Activated CD4-positive, alpha-beta memory T cell treated with anti-CD3 and anti-CD28 coated beads for 36 hours (primary cell): ENCODE results near the gene XRCC2. TPM values are rescaled to one million over a fixed set of nuclear protein-coding genes. Genes with fewer than 3 reads are reported as not detected.
"Not testable (repeated sequence)": the region's sequence is repeated elsewhere in the genome, so short reads cannot be mapped to it uniquely, and the experiment has no call there.

ENCODE experiments used
- CTCF ChIA-PET: fragments of 350-600 bp; sonication (Branson Sonifier 250); formaldehyde crosslinking; loops from one replicate; lab custom pipeline; 2021; ENCODE audit warnings: antibody characterized with exemption, inconsistent platforms; lab: Charles Lee
- POLR2A ChIA-PET: fragments of 350-600 bp; sonication (Branson Sonifier 250); formaldehyde crosslinking; loops from one replicate; lab custom pipeline; 2021; ENCODE audit warnings: antibody characterized with exemption; lab: Charles Lee
- DNase-seq: peaks from one replicate; pipeline ENCODE4 v3.0.0-alpha.2; 2020
- H3K27ac Mint-ChIP-seq: one replicate; pipeline ENCODE4 v1.8.0; 2021; ENCODE audit warnings: mixed read lengths
- H3K27me3 Mint-ChIP-seq: one replicate; pipeline ENCODE4 v1.8.0; 2021; ENCODE audit warnings: mixed read lengths
- H3K36me3 Mint-ChIP-seq: one replicate; pipeline ENCODE4 v1.8.0; 2021; ENCODE audit warnings: mixed read lengths
- H3K4me1 Mint-ChIP-seq: one replicate; pipeline ENCODE4 v1.8.0; 2021; ENCODE audit warnings: low read depth, mixed read lengths
- H3K4me3 Mint-ChIP-seq: one replicate; pipeline ENCODE4 v1.8.0; 2021; ENCODE audit warnings: mild to moderate bottlenecking, mixed read lengths
- H3K9me3 Mint-ChIP-seq: one replicate; pipeline ENCODE4 v1.8.0; 2021; ENCODE audit warnings: mixed read lengths
- intact Hi-C: fragments of 100-400 bp; cut with micrococcal nuclease; formaldehyde crosslinking; loops from one replicate; pipeline ENCODE4 v1.15.1; 2023
- total RNA-seq, 2 experiments: library from RNA; stranded (reverse); gene quantifications; one replicate each; pipeline ENCODE4 v1.2.3, GENCODE V29; 2021

XRCC2 gene
- 10 to 100 TPM; 13.6 to 15.0 TPM for total RNA-seq

DNA sequence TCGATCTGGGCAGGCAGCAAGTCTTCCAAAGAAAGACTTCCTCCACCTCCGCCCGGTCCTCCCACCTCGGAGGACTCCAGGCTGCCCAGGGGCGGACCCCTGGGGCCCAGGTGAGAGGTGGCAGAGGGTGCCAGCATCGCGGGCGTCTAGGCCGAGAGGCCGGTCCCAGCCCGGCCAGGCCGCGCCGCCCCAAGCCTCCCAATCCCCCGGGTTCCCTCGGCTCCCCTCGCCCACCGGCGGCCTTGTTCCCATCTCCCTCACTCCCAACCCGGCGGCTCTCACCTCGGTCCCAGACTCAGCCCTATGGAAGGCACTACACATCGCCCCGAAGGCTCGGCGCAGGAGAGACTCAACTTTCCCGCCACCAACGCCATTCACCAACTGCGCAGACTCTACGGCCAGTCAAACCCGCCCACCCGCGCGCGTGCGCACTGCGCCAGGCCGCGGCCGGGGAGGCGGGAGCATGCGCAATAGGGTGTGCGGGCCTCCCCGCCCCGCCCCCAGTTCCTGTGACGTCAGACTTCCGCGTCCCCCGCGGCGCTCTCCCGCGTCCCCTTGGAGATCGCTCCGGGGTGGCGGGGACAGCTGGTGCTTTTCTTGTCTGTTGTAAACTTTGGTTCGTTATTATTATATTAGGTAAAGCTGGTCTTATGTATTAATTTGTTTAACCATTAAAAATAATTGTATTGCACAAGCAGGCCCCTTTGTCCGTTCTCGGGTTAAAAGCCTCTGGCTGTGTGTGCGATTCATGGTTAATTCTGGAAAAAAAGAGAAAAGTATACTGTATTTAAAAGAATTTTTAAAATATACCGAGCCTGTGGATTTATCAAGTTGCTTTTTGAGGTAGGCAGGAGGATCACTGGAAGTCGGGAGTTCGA, at the start of gene XRCC2:
Gene XRCC2, minus strand, starts transcription at position 383 of the 878 bp plus-strand sequence. Its CDS starts 62 bp downstream, at position 321.
- intact Hi-C loops = loop anchor here (1.0 to 2.0 kb wide), 3 partner anchors 85 to 239 kb away; partner anchors contain the start of gene KMT2C
- Mint-ChIP-seq H3K27me3 (no peaks in the 10 kb centered on the region), H3K9me3 (no peaks in the 10 kb centered on the region), H3K4me3 (peak within 1 kb of the TSS; percentile 90), H3K27ac (peak within 1 kb of the TSS; percentile 84), H3K4me1 (peaks cover 11% of the 10 kb centered on the region), H3K36me3 (peaks cover 8% of the 10 kb centered on the region)
- CTCF ChIA-PET = interaction anchor here (0.7 to 1.0 kb wide), 2 partner anchors 86 to 326 kb away, joined by 3 read pairs; no protein-coding TSS in a partner anchor
- POLR2A ChIA-PET = interaction anchor here (1.2 kb wide), 1 partner anchor 213 kb away, joined by 4 read pairs; no protein-coding TSS in a partner anchor
- DNase-seq = peak; percentile 95

DNA sequence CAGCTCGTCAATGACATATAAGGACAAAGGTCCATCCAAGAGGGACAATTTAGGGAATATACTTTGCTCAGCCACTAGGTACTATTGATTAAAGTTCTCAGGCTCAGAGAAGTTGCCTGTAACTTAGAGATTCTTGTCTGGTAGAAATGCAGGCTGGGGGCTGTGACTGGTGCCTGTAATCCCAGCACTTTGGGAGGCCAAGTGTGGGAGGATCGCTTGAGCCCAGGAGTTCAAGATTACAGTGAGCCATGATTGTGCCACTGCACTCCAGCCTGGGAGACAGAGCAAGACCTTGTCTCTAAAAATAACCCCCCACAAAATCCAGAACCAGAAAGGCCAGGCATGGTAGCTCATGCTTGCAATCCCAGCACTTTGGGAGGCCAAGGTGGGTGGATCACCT, 47.4 kb upstream of the XRCC2 start:
- no peak for DNase-seq
- ChIA-PET CTCF (no interaction called here), POLR2A (no interaction called here)
- Mint-ChIP-seq H3K9me3 (no peaks in the 10 kb centered on the region), H3K27me3 (no peaks in the 10 kb centered on the region), H3K27ac (no peak overlapping the region), H3K4me1 (no peaks in the 10 kb centered on the region), H3K36me3 (no peaks in the 10 kb centered on the region), H3K4me3 (no peak overlapping the region)
- intact Hi-C loops = no loop called here

DNA sequence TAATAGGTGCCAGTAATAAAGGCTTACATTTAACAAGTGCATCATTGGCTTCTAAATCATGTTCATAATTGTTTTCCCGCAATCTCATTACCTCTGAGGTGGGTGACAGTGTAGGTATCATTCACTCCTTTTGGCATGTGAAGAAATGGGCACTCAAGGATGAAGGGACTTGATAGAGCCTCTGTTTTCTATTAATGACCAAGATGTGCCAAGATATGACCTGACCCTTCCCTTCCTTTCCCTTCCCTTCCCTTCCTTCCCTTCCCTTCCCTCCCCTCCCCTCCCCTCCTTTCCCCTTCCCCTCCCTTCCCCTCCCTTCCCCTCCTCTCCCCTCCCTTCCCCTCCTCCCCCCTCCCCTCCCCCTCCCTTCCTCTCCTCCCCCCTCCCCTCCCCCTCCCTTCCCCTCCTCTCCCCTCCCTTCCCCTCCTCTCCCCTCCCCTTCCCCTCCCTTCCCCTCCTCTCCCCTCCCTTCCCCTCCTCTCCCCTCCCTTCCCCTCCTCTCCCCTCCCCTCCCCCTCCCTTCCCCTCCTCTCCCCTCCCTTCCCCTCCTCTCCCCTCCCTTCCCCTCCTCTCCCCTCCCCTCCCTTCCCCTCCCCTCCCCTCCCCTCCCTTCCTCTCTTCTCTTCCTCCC, 36.6 kb upstream of the XRCC2 start:
- POLR2A ChIA-PET, H3K4me1 Mint-ChIP-seq, H3K36me3 Mint-ChIP-seq, DNase-seq, intact Hi-C loops, H3K4me3 Mint-ChIP-seq, H3K9me3 Mint-ChIP-seq, H3K27me3 Mint-ChIP-seq, CTCF ChIA-PET, H3K27ac Mint-ChIP-seq: not testable (repeated sequence)

DNA sequence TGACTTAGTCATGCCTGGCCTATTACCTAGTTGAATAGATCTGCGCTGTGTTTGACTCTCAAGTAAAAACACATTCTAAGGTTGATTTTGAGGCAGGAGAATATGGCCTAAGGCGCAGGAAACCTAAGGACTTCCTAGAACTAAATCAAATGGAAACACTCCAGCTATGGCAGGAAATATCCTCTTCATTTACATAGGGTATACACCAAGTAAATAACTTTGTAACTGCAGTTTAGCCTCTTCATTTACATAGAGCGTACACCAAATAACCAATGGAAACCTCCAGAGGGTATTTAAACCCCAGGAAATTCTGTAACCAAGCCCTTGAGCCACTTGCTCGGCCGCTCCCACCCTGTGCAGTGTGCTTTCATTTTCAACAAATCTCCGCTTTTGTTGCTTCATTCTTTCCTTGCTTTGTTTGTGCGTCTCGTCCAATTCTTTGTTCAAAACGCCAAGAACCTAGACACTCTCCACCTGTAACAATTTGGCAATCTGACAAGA, 35.6 kb upstream of the XRCC2 start:
- CTCF ChIA-PET = no interaction called here
- Mint-ChIP-seq H3K4me1 (no peaks in the 10 kb centered on the region), H3K9me3 (no peaks in the 10 kb centered on the region), H3K27me3 (no peaks in the 10 kb centered on the region), H3K4me3 (no peak overlapping the region), H3K27ac (no peak overlapping the region), H3K36me3 (no peaks in the 10 kb centered on the region)
- no peak for DNase-seq
- POLR2A ChIA-PET = no interaction called here
- intact Hi-C loops = no loop called here

DNA sequence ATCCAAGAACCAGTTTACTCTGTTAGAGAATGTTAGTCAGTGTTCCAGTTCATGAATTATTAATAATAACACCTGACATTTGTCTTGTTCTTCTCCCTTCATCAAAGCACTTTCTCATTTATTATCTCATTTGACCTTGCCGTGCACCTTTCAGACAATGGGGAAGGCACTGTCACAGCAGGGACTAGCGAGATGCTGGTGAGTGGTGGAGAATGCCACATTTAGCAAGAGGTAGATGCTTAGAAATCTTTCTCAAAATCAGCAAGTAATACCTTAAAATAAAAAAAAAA, 34.2 kb upstream of the XRCC2 start:
- Mint-ChIP-seq H3K4me1 (no peaks in the 10 kb centered on the region), H3K36me3 (no peaks in the 10 kb centered on the region), H3K27ac (no peak overlapping the region), H3K4me3 (no peak overlapping the region), H3K9me3 (peaks cover 6% of the 10 kb centered on the region), H3K27me3 (no peaks in the 10 kb centered on the region)
- DNase-seq = no peak
- ChIA-PET CTCF (interaction anchor here (0.6 kb wide), 1 partner anchor 300 kb away, joined by 3 read pairs; no protein-coding TSS in a partner anchor), POLR2A (no interaction called here)
- intact Hi-C loops = no loop called here

DNA sequence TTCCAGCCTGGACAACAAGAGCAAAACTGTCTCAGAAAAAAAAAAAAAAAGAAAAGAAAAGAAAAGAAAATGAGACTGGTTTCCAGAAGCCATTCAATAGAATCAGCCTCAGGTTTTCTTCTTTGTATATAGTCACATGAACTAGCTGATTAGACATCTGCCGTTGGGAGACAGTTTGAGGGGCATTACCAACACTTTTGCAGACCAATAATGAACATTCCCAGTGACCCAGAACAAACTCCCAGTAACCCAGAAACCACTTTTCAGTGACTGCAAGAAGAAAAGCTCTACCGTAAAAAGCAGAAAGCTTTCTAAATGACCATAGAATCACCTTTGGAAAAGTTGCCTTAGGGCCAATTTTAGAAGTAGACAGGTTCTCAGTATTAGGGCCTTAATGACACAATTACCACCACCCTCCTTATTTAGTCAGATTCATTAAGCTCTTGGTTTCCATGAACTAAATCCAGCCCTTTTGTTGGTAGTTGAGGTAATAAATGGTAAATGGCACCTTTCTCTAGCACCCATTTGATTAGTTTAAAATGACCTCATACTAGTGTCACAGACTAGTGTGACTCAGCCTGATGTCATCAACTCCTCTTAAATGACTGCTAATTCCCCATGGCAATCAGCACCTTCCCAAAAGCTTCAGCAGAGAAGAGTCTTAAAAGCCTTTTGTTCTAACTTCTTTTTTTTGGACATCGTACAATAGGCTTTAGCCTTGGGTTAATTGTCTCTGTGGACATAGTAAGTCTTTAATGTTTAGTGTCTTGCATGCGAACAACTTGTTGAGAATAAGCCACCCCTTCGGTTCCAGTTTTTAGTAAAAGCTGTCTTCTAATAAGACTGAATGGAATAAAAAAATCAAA, 33.6 kb upstream of the XRCC2 start:
- H3K27me3 Mint-ChIP-seq = no peaks in the 10 kb centered on the region
- H3K4me1 Mint-ChIP-seq = no peaks in the 10 kb centered on the region
- H3K27ac Mint-ChIP-seq = no peak overlapping the region
- peaks cover 11% of the 10 kb centered on the region for H3K9me3 Mint-ChIP-seq
- ChIA-PET CTCF (interaction anchor here (0.6 kb wide), 1 partner anchor 300 kb away, joined by 3 read pairs; no protein-coding TSS in a partner anchor), POLR2A (interaction anchor here (0.6 kb wide), 1 partner anchor 34 kb away, joined by 3 read pairs; no protein-coding TSS in a partner anchor)
- H3K4me3 Mint-ChIP-seq = no peak overlapping the region
- DNase-seq = no peak
- peaks cover 1% of the 10 kb centered on the region for H3K36me3 Mint-ChIP-seq
- intact Hi-C loops = no loop called here

DNA sequence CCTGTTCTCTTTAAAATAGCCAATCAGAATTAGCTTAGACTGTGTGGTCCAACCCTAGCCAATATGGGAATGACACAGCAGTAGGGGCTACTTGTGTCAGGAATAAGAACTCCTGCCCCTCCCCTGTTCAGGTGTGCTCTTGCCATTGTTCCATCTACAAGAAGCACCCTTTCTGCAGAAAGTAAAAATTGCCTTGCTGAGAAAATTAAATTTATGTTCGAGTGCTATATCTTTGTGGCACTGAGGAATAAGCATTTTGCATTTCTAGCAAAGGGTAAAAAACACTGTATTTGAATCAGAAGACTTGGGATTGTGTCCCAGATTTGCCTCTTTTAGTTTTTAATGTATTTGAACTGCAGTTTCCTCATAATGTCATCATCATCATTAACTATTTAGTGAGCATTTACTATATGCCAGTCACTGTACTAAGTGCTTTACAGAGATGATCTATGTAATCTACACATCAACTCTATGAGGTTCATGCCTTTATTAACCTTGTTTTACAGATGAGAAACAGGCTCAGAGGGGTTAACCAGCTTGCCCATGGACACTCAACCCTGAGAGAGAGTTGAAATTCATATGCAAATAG, 28.9 kb upstream of the XRCC2 start:
- DNase-seq = no peak
- no peak overlapping the region for H3K4me3 Mint-ChIP-seq
- ChIA-PET CTCF (interaction anchor here (1.1 kb wide), 1 partner anchor 9 kb away, joined by 3 read pairs; no protein-coding TSS in a partner anchor), POLR2A (no interaction called here)
- intact Hi-C loops = no loop called here
- H3K9me3 Mint-ChIP-seq = peaks cover 15% of the 10 kb centered on the region
- no peaks in the 10 kb centered on the region for H3K4me1 Mint-ChIP-seq
- no peak overlapping the region for H3K27ac Mint-ChIP-seq
- no peaks in the 10 kb centered on the region for H3K27me3 Mint-ChIP-seq
- H3K36me3 Mint-ChIP-seq = peaks cover 6% of the 10 kb centered on the region

DNA sequence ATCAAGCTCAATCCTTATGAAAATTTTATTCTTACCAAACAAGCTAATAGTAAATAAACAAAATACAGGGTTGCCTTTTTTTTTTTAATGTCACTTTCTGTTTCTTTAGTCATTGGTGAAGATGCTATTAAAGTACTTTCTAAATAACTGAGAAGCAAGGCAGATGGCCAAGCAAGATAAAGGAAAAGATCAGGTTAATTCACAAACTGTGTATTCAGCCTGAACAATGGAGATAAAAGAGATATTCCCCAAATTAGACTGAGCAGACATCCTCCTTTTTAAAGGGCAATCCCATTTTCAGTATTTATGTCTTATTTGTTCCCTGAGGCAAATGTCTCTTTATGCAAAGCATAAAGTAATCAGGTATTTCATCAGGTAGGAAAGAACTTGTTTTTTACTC, 23.1 kb upstream of the XRCC2 start:
- Mint-ChIP-seq H3K4me3 (no peak overlapping the region), H3K4me1 (no peaks in the 10 kb centered on the region), H3K27ac (no peak overlapping the region), H3K36me3 (peaks cover 1% of the 10 kb centered on the region), H3K9me3 (no peaks in the 10 kb centered on the region), H3K27me3 (no peaks in the 10 kb centered on the region)
- ChIA-PET POLR2A (no interaction called here), CTCF (no interaction called here)
- intact Hi-C loops = no loop called here
- no peak for DNase-seq

DNA sequence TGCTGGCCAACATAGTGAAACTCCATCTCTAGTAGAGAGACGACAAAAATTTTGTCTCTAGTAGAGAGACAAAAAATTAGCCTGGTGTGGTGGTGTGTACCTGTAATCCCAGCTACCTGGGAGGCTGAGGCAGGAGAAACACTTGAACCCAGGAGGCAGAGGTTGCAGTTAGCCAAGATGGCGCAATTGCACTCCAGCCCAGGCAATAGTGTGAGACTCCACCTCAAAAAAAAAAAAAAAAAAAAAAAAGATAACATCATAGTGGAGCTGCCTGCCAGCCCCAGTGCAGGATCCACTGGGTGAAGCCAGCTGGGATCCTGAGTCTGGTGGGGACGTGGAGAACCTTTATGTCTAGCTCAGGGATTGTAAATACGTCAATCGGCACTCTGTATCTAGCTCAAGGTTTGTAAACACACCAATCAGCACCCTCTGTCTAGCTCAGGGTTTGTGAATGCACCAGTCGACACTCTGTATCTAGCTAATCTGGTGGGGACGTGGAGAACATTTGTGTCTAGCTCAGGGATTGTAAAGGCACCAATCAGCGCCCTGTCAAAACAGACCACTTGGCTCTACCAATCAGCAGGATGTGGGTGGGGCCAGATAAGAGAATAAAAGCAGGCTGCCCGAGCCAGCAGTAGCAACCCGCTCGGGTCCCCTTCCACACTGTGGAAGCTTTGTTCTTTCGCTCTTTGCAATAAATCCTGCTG, 21.5 kb upstream of the XRCC2 start:
- H3K4me3 Mint-ChIP-seq, CTCF ChIA-PET: not testable (repeated sequence)

DNA sequence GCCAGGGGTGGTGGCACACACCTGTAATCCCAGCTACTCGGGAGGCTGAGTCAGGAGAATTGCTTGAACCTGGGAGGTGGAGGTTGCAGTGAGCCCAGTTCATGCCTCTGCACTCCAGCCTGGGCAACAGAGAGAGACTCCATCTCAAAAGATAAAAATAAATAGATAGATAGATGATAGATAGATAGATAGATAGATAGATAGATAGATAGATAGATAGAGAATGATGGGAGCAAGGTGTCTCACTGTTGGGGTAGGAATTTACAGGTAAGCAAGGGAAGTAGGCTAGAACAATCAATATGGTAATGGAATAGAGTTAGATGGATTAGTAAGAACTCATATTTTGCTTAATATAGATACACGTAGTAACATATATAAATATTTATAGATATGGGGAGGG, 16.3 kb upstream of the XRCC2 start:
- H3K27ac Mint-ChIP-seq, H3K9me3 Mint-ChIP-seq, H3K4me1 Mint-ChIP-seq, POLR2A ChIA-PET, H3K27me3 Mint-ChIP-seq, DNase-seq, H3K36me3 Mint-ChIP-seq, intact Hi-C loops, H3K4me3 Mint-ChIP-seq, CTCF ChIA-PET: not testable (repeated sequence)

More for the DNA sequence above, 21.5 kb upstream of the XRCC2 start:
- intact Hi-C loops, H3K27ac Mint-ChIP-seq, H3K4me1 Mint-ChIP-seq, H3K27me3 Mint-ChIP-seq, H3K9me3 Mint-ChIP-seq, DNase-seq, H3K36me3 Mint-ChIP-seq, POLR2A ChIA-PET: not testable (repeated sequence)

DNA sequence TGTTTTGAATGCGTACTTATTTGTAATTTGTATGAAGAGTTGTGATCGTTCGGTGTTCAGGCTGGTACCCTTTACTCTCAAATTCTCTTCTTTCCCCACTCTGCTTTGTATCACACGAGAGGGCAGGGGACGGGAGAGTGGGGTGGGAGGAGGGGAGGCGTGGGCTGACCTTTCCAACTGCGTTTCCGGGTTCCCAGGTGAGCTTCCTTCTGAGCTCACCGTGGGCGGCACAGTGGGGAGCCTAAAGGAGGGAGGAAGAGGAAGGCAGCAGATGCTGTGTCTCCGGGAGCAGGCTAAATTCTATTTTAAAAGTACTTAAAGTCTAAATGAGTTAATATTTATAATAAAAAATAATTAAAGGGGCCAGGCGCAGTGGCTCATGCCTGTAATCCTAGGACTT, 7.4 kb upstream of the XRCC2 start:
- intact Hi-C loops = no loop called here
- no peaks in the 10 kb centered on the region for H3K4me1 Mint-ChIP-seq
- no peaks in the 10 kb centered on the region for H3K36me3 Mint-ChIP-seq
- no peaks in the 10 kb centered on the region for H3K27me3 Mint-ChIP-seq
- no peak for DNase-seq
- no peak overlapping the region for H3K27ac Mint-ChIP-seq
- no peak overlapping the region for H3K4me3 Mint-ChIP-seq
- POLR2A ChIA-PET = no interaction called here
- no peaks in the 10 kb centered on the region for H3K9me3 Mint-ChIP-seq
- CTCF ChIA-PET = no interaction called here
